ENCODE data around the gene GRAMD4. TPM values are rescaled to one million over a fixed set of nuclear protein-coding genes. Genes with fewer than 3 reads are reported as not detected.

The GRAMD4 gene
- total and polyA plus RNA-seq, 10 donors = 16.0 to 46.1 (median 28.6) TPM

DNA sequence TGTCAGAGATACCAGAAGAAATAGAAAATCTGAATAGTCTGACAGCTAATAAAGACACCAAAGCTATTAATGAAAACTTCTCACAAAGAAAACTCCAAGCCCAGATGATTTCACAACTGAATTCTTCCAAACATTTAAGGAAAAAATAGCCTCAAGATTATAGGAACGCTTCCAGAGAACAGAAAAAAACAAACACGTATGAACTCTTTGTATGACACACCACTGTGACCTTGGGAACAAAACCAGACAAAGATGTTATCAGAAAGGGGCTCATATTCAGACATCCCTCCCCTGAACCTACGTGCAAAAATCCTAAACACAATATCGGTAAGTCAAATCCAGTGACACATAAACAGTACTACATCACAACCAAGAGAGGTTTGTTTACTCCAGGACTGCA lies 94.4 kb downstream of the GRAMD4 start:
- 65 to 84% (median 70%) methylated on average over 4 of the region's 4 CpGs for WGBS, 5 donors
- H3K4me3 ChIP-seq = no peak overlapping the region
- TF ChIP-seq POLR2AphosphoS5 (IDR thresholded peaks at IDR 0.05) (no peak), POLR2A (IDR thresholded peaks at IDR 0.05) (no peak)
- TF ChIP-seq, protein P1, sequence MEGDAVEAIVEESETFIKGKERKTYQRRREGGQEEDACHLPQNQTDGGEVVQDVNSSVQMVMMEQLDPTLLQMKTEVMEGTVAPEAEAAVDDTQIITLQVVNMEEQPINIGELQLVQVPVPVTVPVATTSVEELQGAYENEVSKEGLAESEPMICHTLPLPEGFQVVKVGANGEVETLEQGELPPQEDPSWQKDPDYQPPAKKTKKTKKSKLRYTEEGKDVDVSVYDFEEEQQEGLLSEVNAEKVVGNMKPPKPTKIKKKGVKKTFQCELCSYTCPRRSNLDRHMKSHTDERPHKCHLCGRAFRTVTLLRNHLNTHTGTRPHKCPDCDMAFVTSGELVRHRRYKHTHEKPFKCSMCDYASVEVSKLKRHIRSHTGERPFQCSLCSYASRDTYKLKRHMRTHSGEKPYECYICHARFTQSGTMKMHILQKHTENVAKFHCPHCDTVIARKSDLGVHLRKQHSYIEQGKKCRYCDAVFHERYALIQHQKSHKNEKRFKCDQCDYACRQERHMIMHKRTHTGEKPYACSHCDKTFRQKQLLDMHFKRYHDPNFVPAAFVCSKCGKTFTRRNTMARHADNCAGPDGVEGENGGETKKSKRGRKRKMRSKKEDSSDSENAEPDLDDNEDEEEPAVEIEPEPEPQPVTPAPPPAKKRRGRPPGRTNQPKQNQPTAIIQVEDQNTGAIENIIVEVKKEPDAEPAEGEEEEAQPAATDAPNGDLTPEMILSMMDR (IDR thresholded peaks at IDR 0.05 in 8 of 11, conservative IDR thresholded peaks at IDR 0.05 in 3 of 11) = no peak
- no peak for DNase-seq
- no peak overlapping the region for H3K27ac ChIP-seq
- peaks cover under 1 to 95% (median 67%) of the 10 kb centered on the region in 6 donors for H3K36me3 ChIP-seq
- H3K27me3 ChIP-seq (replicated peaks in 1 of 7) = no peaks in the 10 kb centered on the region
- H3K4me1 ChIP-seq = peaks cover 0 to 16% (median 6%) of the 10 kb centered on the region in 6 donors
- intact Hi-C loops (cut with DNase I; ENCODE audit: low total_unique reads) = no loop called here
- H3K9me3 ChIP-seq = no peaks in the 10 kb centered on the region

DNA sequence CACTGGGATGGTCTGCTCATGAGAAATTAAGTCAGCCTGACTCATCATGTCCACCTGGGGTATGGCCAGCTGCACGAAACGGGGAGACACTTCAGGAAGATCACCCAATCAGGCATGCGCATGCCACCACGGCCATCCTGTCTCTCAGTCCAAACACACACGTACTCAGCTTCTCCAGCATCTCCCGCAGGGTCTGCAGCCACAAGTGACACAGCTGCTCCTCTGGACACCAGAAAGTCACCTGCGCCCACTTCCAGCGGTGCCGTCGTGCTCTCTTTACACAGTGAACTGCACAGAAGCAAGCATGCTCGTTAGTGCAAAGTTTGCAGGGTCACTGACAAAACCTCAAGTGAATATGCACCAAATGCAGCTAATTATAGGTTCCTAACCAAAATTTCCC lies 99.7 kb downstream of the GRAMD4 start:
- Histone ChIP-seq H3K9me3 (no peaks in the 10 kb centered on the region), H3K27me3 (replicated peaks in 1 of 7) (no peaks in the 10 kb centered on the region), H3K36me3 (peaks cover 3 to 95% (median 51%) of the 10 kb centered on the region in 6 donors), H3K4me3 (no peak overlapping the region), H3K4me1 (peaks cover 0 to 14% (median under 1%) of the 10 kb centered on the region in 6 donors), H3K27ac (no peak overlapping the region)
- 85 to 98% (median 94%) methylated on average over 11 of the region's 11 CpGs for WGBS, 5 donors
- TF ChIP-seq POLR2A (IDR thresholded peaks at IDR 0.05) (no peak), POLR2AphosphoS5 (IDR thresholded peaks at IDR 0.05) (no peak)
- TF ChIP-seq, protein P1 (IDR thresholded peaks at IDR 0.05 in 8 of 11, conservative IDR thresholded peaks at IDR 0.05 in 3 of 11) = no peak
- intact Hi-C loops (cut with DNase I; ENCODE audit: low total_unique reads) = no loop called here
- DNase-seq = no peak

DNA sequence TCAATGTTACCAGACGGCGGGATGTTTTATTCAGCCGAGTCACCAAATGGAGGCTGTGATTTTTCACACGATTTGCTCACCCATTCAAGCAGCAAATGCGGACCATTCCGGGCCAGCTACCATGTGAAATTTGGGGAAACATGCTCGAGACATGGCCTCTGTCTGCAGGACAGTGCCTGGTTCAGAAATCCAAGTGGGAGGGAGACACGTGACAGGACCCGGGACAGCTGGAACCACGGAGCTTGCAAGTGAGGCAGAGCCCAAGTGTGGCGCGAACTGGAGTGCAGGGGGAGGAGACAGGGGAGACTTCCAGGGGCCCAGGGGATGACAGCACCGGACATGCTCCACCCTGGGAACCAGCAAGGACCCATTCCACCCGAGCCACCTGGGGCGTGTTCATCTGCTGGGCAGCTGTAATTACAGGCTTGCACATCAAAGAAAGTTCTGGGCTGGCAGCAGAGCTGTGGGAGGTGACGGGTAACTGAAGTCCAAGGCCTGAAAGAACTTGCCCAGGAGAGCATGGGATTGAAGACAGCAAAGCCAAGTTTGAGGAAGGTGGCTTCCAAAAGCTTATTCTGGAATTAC lies 101.4 kb downstream of the GRAMD4 start:
- WGBS, 5 donors = 84 to 89% (median 88%) methylated on average over 16 of the region's 16 CpGs
- intact Hi-C loops (cut with DNase I; ENCODE audit: low total_unique reads) = no loop called here
- no peak overlapping the region for H3K4me3 ChIP-seq
- H3K9me3 ChIP-seq = no peaks in the 10 kb centered on the region
- peak in 1 of 3 donors; percentile 17 for TF ChIP-seq POLR2AphosphoS5 (IDR thresholded peaks at IDR 0.05)
- TF ChIP-seq, protein P1 (IDR thresholded peaks at IDR 0.05 in 8 of 11, conservative IDR thresholded peaks at IDR 0.05 in 3 of 11) = no peak
- peaks cover 0 to 22% (median 8%) of the 10 kb centered on the region in 6 donors for H3K4me1 ChIP-seq
- H3K36me3 ChIP-seq = peaks cover 3 to 95% (median 48%) of the 10 kb centered on the region in 6 donors
- no peak overlapping the region for H3K27ac ChIP-seq
- no peak for DNase-seq
- no peaks in the 10 kb centered on the region for H3K27me3 ChIP-seq (replicated peaks in 1 of 7)

DNA sequence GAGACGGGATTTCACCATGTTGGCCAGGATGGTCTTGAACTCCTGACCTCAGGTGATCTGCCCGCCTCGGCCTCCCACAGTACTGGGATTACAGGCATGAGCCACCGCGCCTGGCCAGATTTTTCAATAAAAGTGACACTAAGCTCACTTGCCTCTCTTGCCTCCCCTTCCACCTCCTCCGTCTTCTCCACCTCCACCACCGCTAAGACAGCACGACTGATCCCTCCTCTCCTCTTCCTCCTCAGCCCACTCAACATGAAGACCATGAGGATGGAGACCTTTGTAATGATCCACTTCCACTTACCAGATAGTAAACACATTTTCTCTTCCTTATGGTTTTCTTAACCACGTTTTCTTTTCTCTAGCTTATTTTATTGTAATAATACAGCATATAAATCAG lies 103.7 kb downstream of the GRAMD4 start:
- no peaks in the 10 kb centered on the region for H3K9me3 ChIP-seq
- no peak overlapping the region for H3K4me3 ChIP-seq
- no peaks in the 10 kb centered on the region for H3K27me3 ChIP-seq (replicated peaks in 1 of 7)
- H3K36me3 ChIP-seq = peaks cover 3 to 93% (median 31%) of the 10 kb centered on the region in 6 donors
- TF ChIP-seq POLR2AphosphoS5 (IDR thresholded peaks at IDR 0.05) = no peak
- TF ChIP-seq, protein P1 (IDR thresholded peaks at IDR 0.05 in 8 of 11, conservative IDR thresholded peaks at IDR 0.05 in 3 of 11) = no peak
- no peak for TF ChIP-seq POLR2A (IDR thresholded peaks at IDR 0.05)
- intact Hi-C loops (cut with DNase I; ENCODE audit: low total_unique reads) = no loop called here
- DNase-seq = no peak
- H3K4me1 ChIP-seq = peaks cover 0 to 45% (median 16%) of the 10 kb centered on the region in 6 donors
- H3K27ac ChIP-seq = no peak overlapping the region
- 92 to 97% (median 94%) methylated on average over 9 of the region's 9 CpGs for WGBS, 5 donors
